DOHH2 (cell line): ENCODE results near the gene POPDC2.

Source experiments
- H3F3A ChIP-seq: fragments of 200-600 bp; sonication (generic), shearing (Covaris generic); 2 replicates; pipeline ENCODE4 v1.6.0; 2016; ENCODE audit warnings: antibody characterized with exemption, mild to moderate bottlenecking; ENCODE audit not compliant: control insufficient read depth, insufficient read depth
- H3K27ac ChIP-seq: fragments of 200-600 bp; sonication (generic); 2 replicates; pipeline ENCODE4 v1.5.1; 2014; ENCODE audit warnings: low read depth, mild to moderate bottlenecking, low read length, moderate library complexity
- H3K27me3 ChIP-seq: fragments of 200-600 bp; sonication (generic); 2 replicates; pipeline ENCODE4 v1.6.1; 2014; ENCODE audit warnings: mild to moderate bottlenecking, low read length, mixed read lengths; ENCODE audit not compliant: control insufficient read depth
- H3K36me3 ChIP-seq: fragments of 200-600 bp; sonication (generic); 2 replicates; pipeline ENCODE4 v1.6.1; 2014; ENCODE audit warnings: mild to moderate bottlenecking, low read length, moderate library complexity, mixed read lengths; ENCODE audit not compliant: control insufficient read depth
- H3K4me1 ChIP-seq: fragments of 200-600 bp; sonication (generic); 2 replicates; pipeline ENCODE4 v1.6.1; 2014; ENCODE audit warnings: mild to moderate bottlenecking, low read length, mixed read lengths; ENCODE audit not compliant: control insufficient read depth
- H3K4me2 ChIP-seq: fragments of 200-600 bp; sonication (generic); 2 replicates; pipeline ENCODE4 v1.6.0; 2014; ENCODE audit warnings: mild to moderate bottlenecking, low read length, moderate library complexity
- H3K4me3 ChIP-seq: fragments of 200-600 bp; sonication (generic); 2 replicates; pipeline ENCODE4 v1.5.1; 2014; ENCODE audit warnings: mild to moderate bottlenecking, low read length, mixed read lengths
- H3K79me2 ChIP-seq: fragments of 200-600 bp; sonication (generic); 2 replicates; pipeline ENCODE4 v1.6.1; 2014; ENCODE audit warnings: mild to moderate bottlenecking, low read length, mixed read lengths; ENCODE audit not compliant: control insufficient read depth
- H3K9me2 ChIP-seq: fragments of 200-600 bp; sonication (generic); replicated peaks from 2 replicates; pipeline ENCODE4 v1.6.1; 2014; ENCODE audit warnings: mild to moderate bottlenecking, low read length, mixed read lengths; ENCODE audit not compliant: control insufficient read depth
- H3K9me3 ChIP-seq: fragments of 200-600 bp; sonication (generic); 2 replicates; pipeline ENCODE4 v1.6.1; 2014; ENCODE audit warnings: antibody characterized with exemption, low read length, mixed read lengths; ENCODE audit not compliant: control insufficient read depth, insufficient read depth
- H4K20me1 ChIP-seq: fragments of 200-600 bp; sonication (generic); 2 replicates; pipeline ENCODE4 v1.6.0; 2014; ENCODE audit warnings: low read depth, mild to moderate bottlenecking, antibody characterized with exemption, low read length, moderate library complexity; ENCODE audit not compliant: control insufficient read depth, insufficient read depth
- CTCF ChIP-seq: fragments of 200-600 bp; sonication (generic); IDR thresholded peaks from one replicate; pipeline ENCODE4 v1.5.1; 2014; ENCODE audit warnings: antibody characterized with exemption, mild to moderate bottlenecking, low read depth, low read length; ENCODE audit not compliant: poor library complexity, severe bottlenecking
- EZH2phosphoT487 ChIP-seq: fragments of 200-600 bp; sonication (generic); IDR thresholded peaks from 2 replicates; pipeline ENCODE4 v1.6.1; 2017; ENCODE audit warnings: borderline replicate concordance, mild to moderate bottlenecking, antibody characterized with exemption, low read length, moderate library complexity, mixed read lengths

POPDC2 gene

GRCh38 chr3:119658994-119659393, 1.4 kb downstream of the POPDC2 start:
- Histone ChIP-seq H3K36me3 (no peaks in the 10 kb centered on the region), H3K4me2 (no peak overlapping the region), H4K20me1 (no peaks in the 10 kb centered on the region), H3K9me3 (no peaks in the 10 kb centered on the region), H3K27me3 (no peaks in the 10 kb centered on the region), H3K4me3 (no peak overlapping the region), H3K79me2 (no peaks in the 10 kb centered on the region), H3K4me1 (no peaks in the 10 kb centered on the region; the same call in 1 of the 2 replicates), H3K27ac (no peak overlapping the region), H3K9me2 (no peaks in the 10 kb centered on the region), H3F3A (no peaks in the 10 kb centered on the region)
- TF ChIP-seq EZH2phosphoT487, result no peak
- TF ChIP-seq CTCF, result no peak

- H3K4me3 ChIP-seq, result no peak overlapping the region
- H3K4me2 ChIP-seq, result no peak overlapping the region
- TF ChIP-seq CTCF, result no peak
- TF ChIP-seq EZH2phosphoT487, result no peak
- H3K27ac ChIP-seq, result no peak overlapping the region
- H3K4me1 ChIP-seq, result no peaks in the 10 kb centered on the region; the same call in 1 of the 2 replicates
- H4K20me1 ChIP-seq, result no peaks in the 10 kb centered on the region
- H3K9me3 ChIP-seq, result no peaks in the 10 kb centered on the region
- no peaks in the 10 kb centered on the region for H3K36me3 ChIP-seq
- H3F3A ChIP-seq, result no peaks in the 10 kb centered on the region
- H3K27me3 ChIP-seq, result no peaks in the 10 kb centered on the region
- no peaks in the 10 kb centered on the region for H3K9me2 ChIP-seq
- no peaks in the 10 kb centered on the region for H3K79me2 ChIP-seq
Measured at GRCh38 chr3:119657887-119658702, 2.3 kb downstream of the POPDC2 start.

- no peaks in the 10 kb centered on the region for H3K36me3 ChIP-seq
- no peaks in the 10 kb centered on the region for H4K20me1 ChIP-seq
- H3K9me3 ChIP-seq, result no peaks in the 10 kb centered on the region
- H3K4me1 ChIP-seq, result no peaks in the 10 kb centered on the region; the same call in 1 of the 2 replicates
- no peaks in the 10 kb centered on the region for H3K9me2 ChIP-seq
- H3F3A ChIP-seq, result no peaks in the 10 kb centered on the region
- H3K79me2 ChIP-seq, result no peaks in the 10 kb centered on the region
- H3K4me3 ChIP-seq, result no peak overlapping the region
- TF ChIP-seq EZH2phosphoT487 (no peak), CTCF (no peak)
- no peak overlapping the region for H3K27ac ChIP-seq
- no peaks in the 10 kb centered on the region for H3K27me3 ChIP-seq
- no peak overlapping the region for H3K4me2 ChIP-seq
Measured at GRCh38 chr3:119653876-119654275, 6.5 kb downstream of the POPDC2 start.
